K562 (cell line): ENCODE measurements around the gene CTDNEP1. TPM values are rescaled to one million over a fixed set of nuclear protein-coding genes. Genes with fewer than 3 reads are reported as not detected.
A peak's percentile ranks its signal among the peaks of the same experiment; 100 is the strongest.

Experiments
- BHLHE40 ChIP-seq: IDR thresholded peaks from 2 replicates; pipeline ENCODE4 v1.6.1; 2011; ENCODE audit warnings: low read length, improper control_type of control experiment
- CREM ChIP-seq: IDR thresholded peaks from 2 replicates; pipeline ENCODE4 v1.6.1; 2014; ENCODE audit warnings: antibody characterized with exemption, low read depth
- HNRNPH1 ChIP-seq: fragments of 200-400 bp; formaldehyde crosslinking; optimal IDR thresholded peaks from 2 replicates; pipeline ENCODE3; 2017; ENCODE audit warnings: low read depth, mild to moderate bottlenecking, low read length, moderate library complexity
- NFIC ChIP-seq: fragments of 450-650 bp; IDR thresholded peaks from 2 replicates; pipeline ENCODE4 v1.6.1; 2017; ENCODE audit warnings: mild to moderate bottlenecking, inconsistent platforms
- TAL1 ChIP-seq: fragments of 450-650 bp; IDR thresholded peaks from 2 replicates; pipeline ENCODE4 v1.6.1; 2016; ENCODE audit warnings: mild to moderate bottlenecking
- ZNF311 ChIP-seq: fragments of 250-450 bp; sonication (Bioruptor Pico); IDR thresholded peaks from 2 replicates; pipeline ENCODE4 v1.4.0; 2020; ENCODE audit warnings: mild to moderate bottlenecking, moderate library complexity
- polyA plus RNA-seq, 8 experiments: library from polyadenylated mRNA; depleted of rRNA in 4 of 8; stranded (reverse) in 5 of 8; unstranded in 3 of 8; fragments of >200 nt; fragmentation: Nextera tagmentation in 2 of 8; fragmentation: Illumina TruSeq in 1 of 8; extraction: Ambion mirVana in 2 of 8; extraction: Trizol in 1 of 8; gene quantifications; 2 replicates each; pipeline versions ENCODE4 v1.2.1 to v1.2.3, GENCODE V29; 2011 to 2014; ENCODE audit warnings: inconsistent platforms in 1 of 8, missing spikeins in 1 of 8
- total RNA-seq, 7 experiments: library from RNA; depleted of rRNA in 6 of 7; stranded (reverse); fragments of >200 nt in 6 of 7; fragmentation: Illumina TruSeq in 2 of 7; extraction: Trizol in 2 of 7; gene quantifications; 2 replicates each; pipeline versions ENCODE4 v1.2.1 to v1.2.3, GENCODE V29; 2011 to 2021; ENCODE audit warnings: low replicate concordance in 1 of 7
- TF ChIP-seq, protein P1 (sequence below): fragments of 200-800 bp; sonication (Bioruptor generic); IDR thresholded peaks from 2 replicates; pipeline ENCODE4 v1.6.1; 2017; ENCODE audit warnings: missing genetic modification characterization, missing compliant biosample characterization
- TF ChIP-seq, protein P2 (sequence below), 2 experiments: fragments of 450-650 bp; IDR thresholded peaks; 2 replicates each; pipeline ENCODE4 v1.6.1; 2016; ENCODE audit warnings: mild to moderate bottlenecking in 2 of 2, borderline replicate concordance in 1 of 2, low read depth in 1 of 2, moderate library complexity in 1 of 2
- TF ChIP-seq, protein P3 (sequence below): sonication (generic); formaldehyde crosslinking; IDR thresholded peaks from 2 replicates; pipeline ENCODE4 v1.9.0; 2022; ENCODE audit warnings: mild to moderate bottlenecking, missing genetic modification reagents
- TF ChIP-seq, protein P4 (sequence below): sonication (generic); formaldehyde crosslinking; IDR thresholded peaks from 2 replicates; pipeline ENCODE4 v1.8.0; 2022; ENCODE audit warnings: missing genetic modification reagents, mild to moderate bottlenecking, moderate library complexity, borderline replicate concordance
- TF ChIP-seq, protein P5 (sequence below): fragments of 200-800 bp; sonication (Bioruptor generic); IDR thresholded peaks from 2 replicates; pipeline ENCODE4 v1.6.1; 2016; ENCODE audit warnings: missing genetic modification characterization, missing compliant biosample characterization

Gene CTDNEP1
- total and polyA plus RNA-seq, 9 of the 15 experiments (the other 6 are each of a cell fraction or from before 2014, with no cell fraction given) = 10.7 to 150 (median 28.5) TPM

DNA sequence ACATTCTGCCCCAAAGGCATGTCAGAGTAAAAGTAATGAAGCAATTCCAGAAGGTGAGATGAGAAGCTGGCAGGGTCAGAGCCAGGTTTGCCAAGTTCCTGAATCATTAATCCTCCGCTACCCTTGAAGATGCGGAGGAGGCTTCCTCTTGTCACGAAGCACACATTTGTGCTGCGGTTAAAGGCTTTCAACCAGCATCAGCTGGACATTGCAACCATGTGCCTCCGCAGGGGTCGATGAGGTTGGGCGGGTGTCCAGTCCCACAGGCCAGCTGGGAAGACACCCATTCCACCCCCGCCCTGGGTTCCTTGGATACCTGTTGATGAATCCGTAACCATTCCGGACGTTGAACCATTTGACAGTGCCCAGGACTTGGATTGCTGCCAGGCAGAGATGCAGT, 41.6 kb upstream of the CTDNEP1 start (continued):
- TF ChIP-seq, protein P1, sequence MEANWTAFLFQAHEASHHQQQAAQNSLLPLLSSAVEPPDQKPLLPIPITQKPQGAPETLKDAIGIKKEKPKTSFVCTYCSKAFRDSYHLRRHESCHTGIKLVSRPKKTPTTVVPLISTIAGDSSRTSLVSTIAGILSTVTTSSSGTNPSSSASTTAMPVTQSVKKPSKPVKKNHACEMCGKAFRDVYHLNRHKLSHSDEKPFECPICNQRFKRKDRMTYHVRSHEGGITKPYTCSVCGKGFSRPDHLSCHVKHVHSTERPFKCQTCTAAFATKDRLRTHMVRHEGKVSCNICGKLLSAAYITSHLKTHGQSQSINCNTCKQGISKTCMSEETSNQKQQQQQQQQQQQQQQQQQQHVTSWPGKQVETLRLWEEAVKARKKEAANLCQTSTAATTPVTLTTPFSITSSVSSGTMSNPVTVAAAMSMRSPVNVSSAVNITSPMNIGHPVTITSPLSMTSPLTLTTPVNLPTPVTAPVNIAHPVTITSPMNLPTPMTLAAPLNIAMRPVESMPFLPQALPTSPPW (CRISPR knock-in tag) = peak; percentile 25; the same call in 1 of the 2 replicates
- TF ChIP-seq TAL1 (peak; percentile 5; the same call in 1 of the 2 replicates), BHLHE40 (peak; percentile 51), CREM (0 out of 2 replicates have a peak, but pooled peaks have one; percentile 26), ZNF311 (no peak), HNRNPH1 (no peak), NFIC (peak; percentile 85)
- TF ChIP-seq, protein P2, sequence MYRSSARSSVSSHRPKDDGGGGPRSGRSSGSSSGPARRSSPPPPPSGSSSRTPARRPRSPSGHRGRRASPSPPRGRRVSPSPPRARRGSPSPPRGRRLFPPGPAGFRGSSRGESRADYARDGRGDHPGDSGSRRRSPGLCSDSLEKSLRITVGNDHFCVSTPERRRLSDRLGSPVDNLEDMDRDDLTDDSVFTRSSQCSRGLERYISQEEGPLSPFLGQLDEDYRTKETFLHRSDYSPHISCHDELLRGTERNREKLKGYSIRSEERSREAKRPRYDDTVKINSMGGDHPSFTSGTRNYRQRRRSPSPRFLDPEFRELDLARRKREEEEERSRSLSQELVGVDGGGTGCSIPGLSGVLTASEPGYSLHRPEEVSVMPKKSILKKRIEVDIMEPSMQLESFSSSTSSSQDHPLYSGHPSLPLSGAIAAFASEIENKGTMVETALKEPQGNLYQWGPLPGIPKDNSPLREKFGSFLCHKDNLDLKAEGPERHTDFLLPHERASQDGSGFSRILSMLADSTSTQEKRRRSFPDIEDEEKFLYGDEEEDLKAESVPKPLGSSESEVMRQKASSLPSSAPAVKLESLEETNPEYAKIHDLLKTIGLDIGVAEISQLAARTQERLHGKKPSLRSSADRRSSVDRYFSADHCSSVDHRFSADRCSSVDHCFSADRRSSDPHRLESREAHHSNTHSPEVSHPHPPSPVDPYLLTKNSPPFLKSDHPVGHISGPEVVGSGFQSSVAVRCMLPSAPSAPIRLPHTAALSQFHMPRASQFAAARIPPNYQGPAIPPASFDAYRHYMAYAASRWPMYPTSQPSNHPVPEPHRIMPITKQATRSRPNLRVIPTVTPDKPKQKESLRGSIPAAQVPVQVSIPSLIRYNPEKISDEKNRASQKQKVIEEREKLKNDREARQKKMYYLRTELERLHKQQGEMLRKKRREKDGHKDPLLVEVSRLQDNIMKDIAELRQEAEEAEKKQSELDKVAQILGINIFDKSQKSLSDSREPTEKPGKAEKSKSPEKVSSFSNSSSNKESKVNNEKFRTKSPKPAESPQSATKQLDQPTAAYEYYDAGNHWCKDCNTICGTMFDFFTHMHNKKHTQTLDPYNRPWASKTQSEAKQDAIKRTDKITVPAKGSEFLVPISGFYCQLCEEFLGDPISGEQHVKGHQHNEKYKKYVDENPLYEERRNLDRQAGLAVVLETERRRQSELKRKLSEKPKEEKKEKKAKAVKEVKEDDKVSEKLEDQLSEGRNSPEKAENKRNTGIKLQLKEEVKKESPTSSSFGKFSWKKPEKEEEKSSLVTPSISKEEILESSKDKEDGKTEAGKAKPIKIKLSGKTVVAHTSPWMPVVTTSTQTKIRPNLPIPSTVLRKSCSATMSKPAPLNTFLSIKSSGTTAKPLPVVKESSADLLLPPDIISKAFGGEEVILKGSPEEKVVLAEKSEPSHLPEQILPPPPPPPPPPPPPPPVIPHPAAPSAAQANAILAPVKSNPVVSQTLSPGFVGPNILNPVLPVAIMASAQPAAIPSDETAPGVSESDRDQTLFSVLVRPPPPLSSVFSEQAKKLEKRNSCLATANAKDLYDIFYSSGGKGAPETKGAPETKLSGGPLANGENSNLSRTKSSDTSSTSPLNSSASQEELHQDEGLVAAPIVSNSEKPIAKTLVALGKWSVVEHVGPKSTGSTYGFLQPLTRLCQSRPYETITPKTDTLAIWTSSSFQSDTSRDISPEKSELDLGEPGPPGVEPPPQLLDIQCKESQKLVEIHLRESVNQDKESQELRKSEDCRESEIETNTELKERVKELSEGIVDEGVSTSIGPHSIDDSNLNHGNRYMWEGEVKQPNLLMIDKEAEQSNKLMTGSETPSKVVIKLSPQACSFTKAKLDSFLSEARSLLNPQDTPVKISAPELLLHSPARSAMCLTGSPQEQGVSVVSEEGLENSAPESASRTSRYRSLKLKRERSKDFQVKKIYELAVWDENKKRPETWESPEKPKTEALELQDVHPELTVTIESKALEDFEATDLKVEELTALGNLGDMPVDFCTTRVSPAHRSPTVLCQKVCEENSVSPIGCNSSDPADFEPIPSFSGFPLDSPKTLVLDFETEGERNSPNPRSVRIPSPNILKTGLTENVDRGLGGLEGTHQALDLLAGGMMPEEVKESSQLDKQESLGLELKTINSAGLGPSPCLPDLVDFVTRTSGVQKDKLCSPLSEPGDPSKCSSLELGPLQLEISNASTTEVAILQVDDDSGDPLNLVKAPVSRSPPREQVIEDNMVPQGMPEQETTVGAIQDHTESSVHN (IDR thresholded peaks at IDR 0.05; ENCODE audit: borderline replicate concordance in 1 of 2, low read depth in 1 of 2) = peak in 1 of 2 experiments; percentile 34; a peak in 1 of 4 replicates
- TF ChIP-seq, protein P3, sequence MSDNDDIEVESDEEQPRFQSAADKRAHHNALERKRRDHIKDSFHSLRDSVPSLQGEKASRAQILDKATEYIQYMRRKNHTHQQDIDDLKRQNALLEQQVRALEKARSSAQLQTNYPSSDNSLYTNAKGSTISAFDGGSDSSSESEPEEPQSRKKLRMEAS (CRISPR knock-in tag) = peak; percentile 72
- TF ChIP-seq, protein P4, sequence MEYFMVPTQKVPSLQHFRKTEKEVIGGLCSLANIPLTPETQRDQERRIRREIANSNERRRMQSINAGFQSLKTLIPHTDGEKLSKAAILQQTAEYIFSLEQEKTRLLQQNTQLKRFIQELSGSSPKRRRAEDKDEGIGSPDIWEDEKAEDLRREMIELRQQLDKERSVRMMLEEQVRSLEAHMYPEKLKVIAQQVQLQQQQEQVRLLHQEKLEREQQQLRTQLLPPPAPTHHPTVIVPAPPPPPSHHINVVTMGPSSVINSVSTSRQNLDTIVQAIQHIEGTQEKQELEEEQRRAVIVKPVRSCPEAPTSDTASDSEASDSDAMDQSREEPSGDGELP (CRISPR knock-in tag) = peak; percentile 97
- TF ChIP-seq, protein P5, sequence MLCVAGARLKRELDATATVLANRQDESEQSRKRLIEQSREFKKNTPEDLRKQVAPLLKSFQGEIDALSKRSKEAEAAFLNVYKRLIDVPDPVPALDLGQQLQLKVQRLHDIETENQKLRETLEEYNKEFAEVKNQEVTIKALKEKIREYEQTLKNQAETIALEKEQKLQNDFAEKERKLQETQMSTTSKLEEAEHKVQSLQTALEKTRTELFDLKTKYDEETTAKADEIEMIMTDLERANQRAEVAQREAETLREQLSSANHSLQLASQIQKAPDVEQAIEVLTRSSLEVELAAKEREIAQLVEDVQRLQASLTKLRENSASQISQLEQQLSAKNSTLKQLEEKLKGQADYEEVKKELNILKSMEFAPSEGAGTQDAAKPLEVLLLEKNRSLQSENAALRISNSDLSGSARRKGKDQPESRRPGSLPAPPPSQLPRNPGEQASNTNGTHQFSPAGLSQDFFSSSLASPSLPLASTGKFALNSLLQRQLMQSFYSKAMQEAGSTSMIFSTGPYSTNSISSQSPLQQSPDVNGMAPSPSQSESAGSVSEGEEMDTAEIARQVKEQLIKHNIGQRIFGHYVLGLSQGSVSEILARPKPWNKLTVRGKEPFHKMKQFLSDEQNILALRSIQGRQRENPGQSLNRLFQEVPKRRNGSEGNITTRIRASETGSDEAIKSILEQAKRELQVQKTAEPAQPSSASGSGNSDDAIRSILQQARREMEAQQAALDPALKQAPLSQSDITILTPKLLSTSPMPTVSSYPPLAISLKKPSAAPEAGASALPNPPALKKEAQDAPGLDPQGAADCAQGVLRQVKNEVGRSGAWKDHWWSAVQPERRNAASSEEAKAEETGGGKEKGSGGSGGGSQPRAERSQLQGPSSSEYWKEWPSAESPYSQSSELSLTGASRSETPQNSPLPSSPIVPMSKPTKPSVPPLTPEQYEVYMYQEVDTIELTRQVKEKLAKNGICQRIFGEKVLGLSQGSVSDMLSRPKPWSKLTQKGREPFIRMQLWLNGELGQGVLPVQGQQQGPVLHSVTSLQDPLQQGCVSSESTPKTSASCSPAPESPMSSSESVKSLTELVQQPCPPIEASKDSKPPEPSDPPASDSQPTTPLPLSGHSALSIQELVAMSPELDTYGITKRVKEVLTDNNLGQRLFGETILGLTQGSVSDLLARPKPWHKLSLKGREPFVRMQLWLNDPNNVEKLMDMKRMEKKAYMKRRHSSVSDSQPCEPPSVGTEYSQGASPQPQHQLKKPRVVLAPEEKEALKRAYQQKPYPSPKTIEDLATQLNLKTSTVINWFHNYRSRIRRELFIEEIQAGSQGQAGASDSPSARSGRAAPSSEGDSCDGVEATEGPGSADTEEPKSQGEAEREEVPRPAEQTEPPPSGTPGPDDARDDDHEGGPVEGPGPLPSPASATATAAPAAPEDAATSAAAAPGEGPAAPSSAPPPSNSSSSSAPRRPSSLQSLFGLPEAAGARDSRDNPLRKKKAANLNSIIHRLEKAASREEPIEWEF = no peak
